C4-2B (cell line): ENCODE measurements around the gene TMTC4.

Experiments used
- CTCF ChIP-seq: fragments of 450-650 bp; conservative IDR thresholded peaks from 2 replicates; pipeline ENCODE4 v1.5.1; 2017; ENCODE audit warnings: mild to moderate bottlenecking
- ZFX ChIP-seq: fragments of 450-650 bp; IDR thresholded peaks from 2 replicates; pipeline ENCODE4 v1.6.1; 2017

- TF ChIP-seq CTCF (no peak), ZFX (no peak)
These were observed 47.5 kb downstream of the TMTC4 start for GRCh38 chr13:100627120-100627519.
